Pulmonary artery endothelial cell (primary cell): ENCODE data around the gene PTPN14. TPM values are rescaled to one million over a fixed set of nuclear protein-coding genes. Genes with fewer than 3 reads are reported as not detected.

Experiments used
- DNase-seq: peaks from one replicate; pipeline ENCODE4 v3.0.0-alpha.2; 2011; ENCODE audit warnings: low read depth, low spot score
- total RNA-seq: library from RNA; depleted of rRNA; stranded (reverse); fragments of >200 nt; gene quantifications from 2 replicates; pipeline ENCODE4 v1.2.3, GENCODE V29; 2014

Gene PTPN14
- total RNA-seq, 1 donor from 2014 or later: 58.9 TPM

GRCh38 chr1:214337511-214337910 lies 213.9 kb downstream of the PTPN14 start:
- no peak for DNase-seq

GRCh38 chr1:214337015-214337414 lies 214.4 kb downstream of the PTPN14 start:
- DNase-seq: no peak

- DNase-seq: no peak
Observed at GRCh38 chr1:214335567-214335966, 215.8 kb downstream of the PTPN14 start.

GRCh38 chr1:214332946-214333798 lies 218.2 kb downstream of the PTPN14 start:
- DNase-seq: no peak

- no peak for DNase-seq
Observed at GRCh38 chr1:214331827-214332423, 219.5 kb downstream of the PTPN14 start.

GRCh38 chr1:214331180-214331579 lies 220.2 kb downstream of the PTPN14 start:
- no peak for DNase-seq

- DNase-seq: no peak
Observed at GRCh38 chr1:214330715-214331114, 220.7 kb downstream of the PTPN14 start.

- no peak for DNase-seq
Observed at GRCh38 chr1:214330222-214330621, 221.2 kb downstream of the PTPN14 start.

GRCh38 chr1:214329470-214330220 lies 221.8 kb downstream of the PTPN14 start:
- DNase-seq: no peak

GRCh38 chr1:214328770-214329469 lies 222.5 kb downstream of the PTPN14 start:
- DNase-seq: peak; percentile 33

GRCh38 chr1:214327514-214327913 lies 223.9 kb downstream of the PTPN14 start:
- no peak for DNase-seq

GRCh38 chr1:214326406-214326805 lies 225.0 kb downstream of the PTPN14 start:
- no peak for DNase-seq

- DNase-seq: no peak
Observed at GRCh38 chr1:214324896-214325800, 226.3 kb downstream of the PTPN14 start.

- no peak for DNase-seq
Observed at GRCh38 chr1:214321705-214322453, 229.5 kb downstream of the PTPN14 start.

GRCh38 chr1:214319938-214320337 lies 231.5 kb downstream of the PTPN14 start:
- no peak for DNase-seq

GRCh38 chr1:214318956-214319736 lies 232.3 kb downstream of the PTPN14 start:
- DNase-seq: no peak

- no peak for DNase-seq
Observed at GRCh38 chr1:214318356-214318755, 233.0 kb downstream of the PTPN14 start.

GRCh38 chr1:214317734-214318133 lies 233.7 kb downstream of the PTPN14 start:
- no peak for DNase-seq

GRCh38 chr1:214317300-214317699 lies 234.1 kb downstream of the PTPN14 start:
- no peak for DNase-seq
